Stromal cell of bone marrow (primary cell): ENCODE results near the gene MUC5B.
"Not testable (repeated sequence)": the region's sequence is repeated elsewhere in the genome, so short reads cannot be mapped to it uniquely, and the experiment has no call there.

Source experiments
- DNase-seq: peaks from one replicate; pipeline ENCODE4 v3.0.0-alpha.2; 2012; ENCODE audit warnings: low read depth

Gene MUC5B

DNA sequence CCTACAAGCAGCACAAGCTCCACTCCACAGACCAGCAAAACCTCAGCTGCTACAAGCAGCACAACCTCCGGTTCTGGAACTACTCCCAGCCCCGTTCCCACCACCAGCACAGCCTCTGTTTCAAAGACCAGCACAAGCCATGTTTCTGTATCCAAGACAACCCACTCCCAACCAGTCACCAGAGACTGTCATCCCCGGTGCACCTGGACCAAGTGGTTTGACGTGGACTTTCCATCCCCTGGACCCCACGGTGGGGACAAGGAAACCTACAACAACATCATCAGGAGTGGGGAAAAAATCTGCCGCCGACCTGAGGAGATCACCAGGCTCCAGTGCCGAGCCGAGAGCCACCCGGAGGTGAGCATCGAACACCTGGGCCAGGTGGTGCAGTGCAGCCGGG lies 33.0 kb upstream of the MUC5B start:
- DNase-seq, result not testable (repeated sequence)

DNA sequence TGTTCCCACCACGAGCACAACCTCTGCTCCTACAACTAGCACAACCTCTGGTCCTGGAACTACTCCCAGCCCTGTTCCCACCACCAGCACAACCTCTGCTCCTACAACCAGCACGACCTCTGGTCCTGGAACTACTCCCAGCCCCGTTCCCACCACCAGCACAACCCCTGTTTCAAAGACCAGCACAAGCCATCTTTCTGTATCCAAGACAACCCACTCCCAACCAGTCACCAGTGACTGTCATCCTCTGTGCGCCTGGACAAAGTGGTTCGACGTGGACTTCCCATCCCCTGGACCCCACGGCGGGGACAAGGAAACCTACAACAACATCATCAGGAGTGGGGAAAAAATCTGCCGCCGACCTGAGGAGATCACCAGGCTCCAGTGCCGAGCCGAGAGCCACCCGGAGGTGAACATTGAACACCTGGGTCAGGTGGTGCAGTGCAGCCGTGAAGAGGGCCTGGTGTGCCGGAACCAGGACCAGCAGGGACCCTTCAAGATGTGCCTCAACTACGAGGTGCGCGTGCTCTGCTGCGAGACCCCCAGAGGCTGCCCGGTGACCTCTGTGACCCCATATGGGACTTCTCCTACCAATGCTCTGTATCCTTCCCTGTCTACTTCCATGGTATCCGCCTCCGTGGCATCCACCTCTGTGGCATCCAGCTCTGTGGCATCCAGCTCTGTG lies 30.9 kb upstream of the MUC5B start:
- not testable (repeated sequence) for DNase-seq

DNA sequence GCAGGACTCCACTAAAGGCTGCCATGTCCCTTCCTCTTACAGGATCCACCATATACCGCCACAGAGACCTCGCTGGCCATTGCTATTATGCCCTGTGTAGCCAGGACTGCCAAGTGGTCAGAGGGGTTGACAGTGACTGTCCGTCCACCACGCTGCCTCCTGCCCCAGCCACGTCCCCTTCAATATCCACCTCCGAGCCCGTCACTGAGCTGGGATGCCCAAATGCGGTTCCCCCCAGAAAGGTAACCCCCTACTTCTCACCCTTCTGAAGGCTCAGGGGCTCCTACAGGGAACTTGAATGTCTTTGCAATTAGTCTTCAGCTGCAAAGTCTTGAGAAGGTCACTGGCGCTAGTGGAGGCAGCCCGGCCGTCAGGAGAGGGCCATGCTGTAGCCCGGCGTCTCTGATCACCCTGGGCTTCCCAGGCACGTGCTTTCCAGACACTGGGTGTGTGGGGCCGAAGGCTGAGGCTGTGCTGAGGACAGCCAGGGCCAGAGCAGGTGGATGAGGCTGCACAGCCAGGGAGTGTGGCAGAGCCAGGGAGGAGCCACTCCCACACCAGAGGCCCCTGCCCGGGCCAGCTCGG lies 30.0 kb upstream of the MUC5B start:
- DNase-seq, result no peak

DNA sequence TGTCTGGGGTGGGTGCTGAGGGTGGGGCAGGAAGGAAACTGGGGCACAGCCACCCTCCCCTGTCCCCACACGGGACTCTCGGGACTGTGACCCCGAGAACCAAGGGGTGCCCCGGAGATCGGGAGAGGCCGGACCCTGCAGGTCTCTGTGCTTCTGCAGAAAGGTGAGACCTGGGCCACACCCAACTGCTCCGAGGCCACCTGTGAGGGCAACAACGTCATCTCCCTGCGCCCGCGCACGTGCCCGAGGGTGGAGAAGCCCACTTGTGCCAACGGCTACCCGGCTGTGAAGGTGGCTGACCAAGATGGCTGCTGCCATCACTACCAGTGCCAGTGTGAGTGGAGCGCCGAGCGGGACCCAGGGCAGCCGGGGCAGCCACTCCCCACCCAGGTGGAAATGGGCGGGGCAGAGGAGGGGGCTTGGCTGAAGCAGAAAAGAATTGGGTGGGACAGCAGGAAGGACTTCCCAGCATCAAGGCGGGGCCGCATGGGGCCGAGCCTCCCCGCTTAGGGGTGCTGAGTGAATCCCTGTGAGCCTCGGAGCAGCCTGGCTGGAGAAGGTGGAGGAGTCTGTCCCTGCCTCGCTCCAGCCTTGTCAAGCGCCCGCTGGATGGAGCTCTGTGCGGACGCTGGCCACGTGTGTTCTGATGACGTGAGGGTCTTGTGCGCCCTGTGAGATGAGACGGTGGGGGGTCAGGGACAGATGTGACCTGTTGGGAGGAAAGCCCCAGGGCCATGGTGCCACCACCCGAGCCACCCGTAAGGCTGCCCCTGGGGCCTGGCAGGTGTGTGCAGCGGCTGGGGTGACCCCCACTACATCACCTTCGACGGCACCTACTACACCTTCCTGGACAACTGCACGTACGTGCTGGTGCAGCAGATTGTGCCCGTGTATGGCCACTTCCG lies 29.3 kb upstream of the MUC5B start:
- DNase-seq, result no peak

DNA sequence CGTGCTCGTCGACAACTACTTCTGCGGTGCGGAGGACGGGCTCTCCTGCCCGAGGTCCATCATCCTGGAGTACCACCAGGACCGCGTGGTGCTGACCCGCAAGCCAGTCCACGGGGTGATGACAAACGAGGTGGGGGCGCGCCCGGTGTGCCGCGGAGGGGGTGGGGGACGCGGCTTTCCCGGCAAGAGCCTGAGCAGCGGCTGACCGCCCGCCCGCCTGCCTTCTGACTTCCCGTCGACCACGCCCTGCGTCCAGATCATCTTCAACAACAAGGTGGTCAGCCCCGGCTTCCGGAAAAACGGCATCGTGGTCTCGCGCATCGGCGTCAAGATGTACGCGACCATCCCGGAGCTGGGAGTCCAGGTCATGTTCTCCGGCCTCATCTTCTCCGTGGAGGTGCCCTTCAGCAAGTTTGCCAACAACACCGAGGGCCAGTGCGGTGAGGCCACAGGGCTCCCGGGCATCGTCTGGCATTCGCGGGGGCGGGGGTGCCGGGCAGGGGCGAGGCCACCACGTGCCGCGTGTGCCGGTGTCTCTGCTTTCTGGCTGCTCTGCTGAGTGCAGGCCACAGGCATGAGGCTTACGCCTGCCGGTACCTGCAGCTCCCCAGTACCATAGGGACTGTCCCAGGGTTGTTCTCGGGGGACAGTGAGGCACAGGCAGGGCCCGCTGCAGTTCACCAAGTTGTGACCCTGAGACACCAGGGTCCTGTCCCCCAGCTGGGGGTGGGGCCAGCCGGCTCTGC lies 28.5 kb upstream of the MUC5B start:
- DNase-seq, result no peak

DNA sequence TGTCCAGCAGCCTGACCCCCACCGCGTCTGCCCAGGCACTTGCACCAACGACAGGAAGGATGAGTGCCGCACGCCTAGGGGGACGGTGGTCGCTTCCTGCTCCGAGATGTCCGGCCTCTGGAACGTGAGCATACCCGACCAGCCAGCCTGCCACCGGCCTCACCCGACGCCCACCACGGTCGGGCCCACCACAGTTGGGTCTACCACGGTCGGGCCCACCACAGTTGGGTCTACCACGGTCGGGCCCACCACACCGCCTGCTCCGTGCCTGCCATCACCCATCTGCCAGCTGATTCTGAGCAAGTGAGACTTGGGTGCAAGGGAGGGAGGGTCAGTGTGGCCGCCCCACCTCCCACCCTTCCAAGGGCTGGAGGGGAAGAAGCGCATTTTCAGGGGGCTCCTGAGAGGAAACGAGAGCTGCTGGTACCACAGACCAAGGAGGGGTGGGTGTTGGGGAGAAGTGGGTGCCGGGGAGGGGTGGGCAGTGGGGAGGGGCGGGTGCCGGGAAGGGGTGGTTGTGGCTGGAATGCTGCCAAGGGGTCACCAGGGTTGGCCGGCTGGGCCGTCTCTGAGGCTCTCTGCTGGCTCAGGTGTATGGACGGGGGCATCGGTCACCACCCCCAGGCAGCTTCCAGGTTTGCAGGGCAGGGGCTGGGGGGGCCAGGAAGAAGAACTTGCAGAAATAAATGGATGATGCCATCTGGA lies 27.7 kb upstream of the MUC5B start:
- DNase-seq, result no peak

DNA sequence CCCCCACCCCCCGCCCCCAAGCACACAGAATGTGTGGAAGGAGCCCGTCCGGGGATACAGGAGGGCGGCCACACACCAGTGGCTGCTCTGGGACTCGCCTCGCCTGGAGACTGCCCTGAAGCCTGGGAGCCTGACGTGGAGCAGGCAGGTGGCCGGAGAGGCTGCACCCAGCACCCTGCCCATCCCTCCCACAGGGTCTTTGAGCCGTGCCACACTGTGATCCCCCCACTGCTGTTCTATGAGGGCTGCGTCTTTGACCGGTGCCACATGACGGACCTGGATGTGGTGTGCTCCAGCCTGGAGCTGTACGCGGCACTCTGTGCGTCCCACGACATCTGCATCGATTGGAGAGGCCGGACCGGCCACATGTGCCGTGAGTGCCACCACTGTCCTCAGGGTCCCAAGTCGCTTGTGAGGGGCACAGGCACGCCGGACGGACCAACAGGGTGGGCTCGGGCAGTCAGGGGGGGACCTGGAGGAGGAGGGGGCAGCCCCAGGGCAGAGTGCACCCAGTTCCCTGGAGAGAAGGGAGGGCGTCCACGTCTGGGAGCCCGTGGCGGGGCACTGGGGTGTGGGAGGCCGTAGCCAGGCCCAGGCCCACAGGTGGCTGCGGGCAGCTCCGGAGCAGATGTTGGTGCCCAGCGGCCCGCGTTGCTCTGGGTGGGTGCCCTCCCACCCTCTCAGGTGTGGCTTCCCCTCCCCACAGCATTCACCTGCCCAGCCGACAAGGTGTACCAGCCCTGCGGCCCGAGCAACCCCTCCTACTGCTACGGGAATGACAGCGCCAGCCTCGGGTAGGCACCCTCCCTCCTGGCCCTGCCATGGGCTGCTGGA lies 27.0 kb upstream of the MUC5B start:
- no peak for DNase-seq

DNA sequence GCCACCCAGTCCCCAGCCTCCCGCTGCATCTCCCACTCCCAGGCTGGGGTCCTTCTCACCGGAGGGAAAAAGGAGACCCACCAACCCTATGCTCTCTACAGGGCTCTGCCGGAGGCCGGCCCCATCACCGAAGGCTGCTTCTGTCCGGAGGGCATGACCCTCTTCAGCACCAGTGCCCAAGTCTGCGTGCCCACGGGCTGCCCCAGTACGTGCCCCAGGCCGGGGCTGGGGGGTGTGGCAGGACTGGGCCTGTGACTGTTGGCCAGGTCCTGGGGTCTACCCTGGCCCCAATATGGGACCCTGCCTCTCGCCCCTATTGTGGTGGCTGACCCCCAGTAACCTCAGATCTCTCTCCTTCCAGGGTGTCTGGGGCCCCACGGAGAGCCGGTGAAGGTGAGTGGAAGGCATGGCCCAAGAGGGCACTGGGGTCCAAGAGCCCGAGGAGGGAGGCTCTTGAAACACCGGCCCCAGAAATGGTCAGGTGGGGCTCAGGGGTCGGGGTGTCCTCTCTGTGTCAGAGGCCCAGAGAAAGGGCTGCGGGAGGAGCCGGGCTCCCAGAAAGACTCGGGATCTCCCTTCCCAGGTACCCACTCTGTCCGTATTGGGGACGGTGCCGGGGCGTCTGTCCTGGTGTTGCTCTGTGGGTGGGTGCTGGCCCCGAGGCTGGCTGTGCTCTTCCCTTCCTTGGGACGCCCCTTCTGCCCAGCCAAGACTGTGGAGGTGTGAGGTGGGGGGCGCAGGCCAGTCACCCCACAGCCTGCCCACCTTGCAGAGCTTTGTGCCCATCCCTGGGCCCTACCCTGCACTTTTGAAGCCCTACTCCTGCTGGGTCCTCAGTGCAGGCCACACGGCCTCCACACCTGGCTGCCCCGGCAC lies 26.1 kb upstream of the MUC5B start:
- DNase-seq, result no peak

DNA sequence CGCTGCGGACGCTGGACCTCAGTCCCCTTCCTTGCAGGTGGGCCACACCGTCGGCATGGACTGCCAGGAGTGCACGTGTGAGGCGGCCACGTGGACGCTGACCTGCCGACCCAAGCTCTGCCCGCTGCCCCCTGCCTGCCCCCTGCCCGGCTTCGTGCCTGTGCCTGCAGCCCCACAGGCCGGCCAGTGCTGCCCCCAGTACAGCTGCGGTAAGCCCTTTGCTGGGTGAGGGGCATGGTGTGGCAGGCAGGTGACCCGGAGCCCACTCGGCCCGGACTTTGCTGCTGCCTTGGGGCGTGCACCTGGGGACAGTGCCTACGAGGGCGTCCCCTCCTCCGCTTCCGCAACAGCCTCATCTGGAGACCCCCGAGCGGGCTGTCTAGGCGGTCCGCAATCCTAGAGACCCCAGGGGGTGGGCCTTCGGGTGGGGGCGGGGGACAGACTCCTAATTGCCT lies 25.4 kb upstream of the MUC5B start:
- no peak for DNase-seq

DNA sequence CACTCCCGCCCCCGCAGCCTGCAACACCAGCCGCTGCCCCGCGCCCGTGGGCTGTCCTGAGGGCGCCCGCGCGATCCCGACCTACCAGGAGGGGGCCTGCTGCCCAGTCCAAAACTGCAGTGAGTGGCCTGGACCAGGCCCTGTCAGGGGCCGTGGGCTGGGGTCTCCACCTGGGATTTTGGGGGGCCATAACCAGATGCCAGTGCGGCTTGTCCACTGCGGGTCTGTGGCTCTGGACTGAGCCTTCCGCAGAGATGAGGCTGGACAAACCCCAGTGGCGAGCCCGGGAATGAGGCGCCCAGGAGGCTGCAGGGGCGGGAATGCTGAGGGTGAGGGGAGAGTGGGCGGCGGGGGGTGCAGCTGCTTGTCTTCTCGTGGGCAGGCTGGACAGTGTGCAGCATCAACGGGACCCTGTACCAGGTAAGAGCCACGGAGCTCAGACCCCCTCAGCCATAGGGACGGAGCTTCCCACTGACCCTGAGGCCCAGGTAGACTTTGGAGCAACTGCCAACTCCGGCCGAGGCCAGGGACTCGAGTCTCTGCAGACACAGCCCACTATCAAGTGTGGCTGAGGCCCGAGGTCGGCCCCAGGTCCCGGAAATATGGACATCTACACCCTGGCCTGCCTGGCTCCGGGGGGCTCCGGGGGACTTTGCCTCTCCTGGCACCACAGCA lies 24.8 kb upstream of the MUC5B start:
- no peak for DNase-seq

DNA sequence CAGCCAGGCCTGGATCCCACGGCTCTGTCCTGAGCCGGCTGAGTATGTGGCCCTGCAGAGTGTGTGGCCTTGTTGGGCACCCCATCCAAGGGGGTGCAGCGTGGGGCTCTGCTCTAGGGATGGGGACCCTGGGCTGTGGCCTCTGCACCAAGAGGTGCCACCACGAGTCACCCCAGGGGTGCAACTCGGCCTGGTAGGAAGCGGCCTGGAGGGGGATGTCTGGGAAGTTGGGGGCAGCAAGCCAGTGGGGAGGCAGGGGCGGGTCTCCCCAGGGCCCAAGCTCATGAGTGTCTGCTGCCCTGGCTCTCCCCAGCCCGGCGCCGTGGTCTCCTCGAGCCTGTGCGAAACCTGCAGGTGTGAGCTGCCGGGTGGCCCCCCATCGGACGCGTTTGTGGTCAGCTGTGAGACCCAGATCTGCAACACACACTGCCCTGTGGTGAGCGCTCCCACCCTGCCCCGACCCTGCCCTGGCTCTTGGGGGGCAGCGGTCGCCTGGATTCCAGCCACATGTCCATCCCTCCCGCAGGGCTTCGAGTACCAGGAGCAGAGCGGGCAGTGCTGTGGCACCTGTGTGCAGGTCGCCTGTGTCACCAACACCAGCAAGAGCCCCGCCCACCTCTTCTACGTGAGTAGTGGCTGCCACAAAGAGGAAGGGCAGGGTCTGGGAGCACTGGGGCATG lies 24.2 kb upstream of the MUC5B start:
- DNase-seq, result no peak

DNA sequence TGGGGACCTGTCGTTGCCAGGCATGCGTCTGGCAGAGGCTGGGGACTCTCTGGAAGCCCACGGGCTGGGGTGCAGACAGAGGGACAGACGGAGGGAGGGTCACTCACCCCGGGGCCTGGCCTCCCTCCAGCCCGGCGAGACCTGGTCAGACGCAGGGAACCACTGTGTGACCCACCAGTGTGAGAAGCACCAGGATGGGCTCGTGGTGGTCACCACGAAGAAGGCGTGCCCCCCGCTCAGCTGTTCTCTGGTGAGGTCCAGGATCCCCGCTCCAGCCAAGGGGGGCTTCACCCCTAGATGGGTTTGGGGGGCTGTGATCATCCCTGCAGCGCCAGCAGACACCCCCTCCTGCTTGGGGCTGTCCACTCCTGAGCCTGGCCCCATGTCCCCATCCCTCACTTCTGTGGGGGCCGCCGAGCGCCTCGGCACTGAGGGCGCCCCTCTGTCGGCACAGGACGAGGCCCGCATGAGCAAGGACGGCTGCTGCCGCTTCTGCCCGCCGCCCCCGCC lies 23.6 kb upstream of the MUC5B start:
- no peak for DNase-seq

DNA sequence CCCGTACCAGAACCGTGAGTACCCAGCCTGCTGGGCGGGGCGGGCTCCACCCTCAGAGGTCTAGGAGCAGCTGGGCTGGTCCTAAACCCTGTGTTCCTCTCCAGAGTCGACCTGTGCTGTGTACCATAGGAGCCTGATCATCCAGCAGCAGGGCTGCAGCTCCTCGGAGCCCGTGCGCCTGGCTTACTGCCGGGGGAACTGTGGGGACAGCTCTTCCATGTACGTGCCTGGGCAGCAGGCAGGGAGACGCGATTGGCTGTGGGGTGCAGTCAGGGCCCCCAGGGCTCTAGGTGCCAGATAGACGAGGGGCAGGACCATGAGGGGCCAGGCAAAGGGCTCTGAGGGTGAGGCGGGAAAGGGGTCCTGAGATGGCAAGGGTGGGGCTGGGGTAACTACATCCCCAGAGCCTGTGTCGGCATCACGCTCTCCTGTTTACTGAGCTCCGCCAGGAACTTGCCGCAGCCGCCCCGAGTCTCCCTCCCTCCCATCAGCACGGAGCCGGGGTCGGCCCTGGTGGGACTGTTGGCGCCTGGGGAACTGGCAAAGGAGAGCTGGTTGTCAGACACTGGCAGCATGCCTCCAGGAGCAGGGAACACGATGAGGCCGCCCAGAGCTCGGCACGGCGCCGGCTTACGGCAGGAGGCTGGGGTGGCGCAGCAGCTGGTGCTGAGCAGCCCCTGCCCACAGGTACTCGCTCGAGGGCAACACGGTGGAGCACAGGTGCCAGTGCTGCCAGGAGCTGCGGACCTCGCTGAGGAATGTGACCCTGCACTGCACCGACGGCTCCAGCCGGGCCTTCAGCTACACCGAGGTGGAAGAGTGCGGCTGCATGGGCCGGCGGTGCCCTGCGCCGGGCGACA lies 22.9 kb upstream of the MUC5B start:
- no peak for DNase-seq

DNA sequence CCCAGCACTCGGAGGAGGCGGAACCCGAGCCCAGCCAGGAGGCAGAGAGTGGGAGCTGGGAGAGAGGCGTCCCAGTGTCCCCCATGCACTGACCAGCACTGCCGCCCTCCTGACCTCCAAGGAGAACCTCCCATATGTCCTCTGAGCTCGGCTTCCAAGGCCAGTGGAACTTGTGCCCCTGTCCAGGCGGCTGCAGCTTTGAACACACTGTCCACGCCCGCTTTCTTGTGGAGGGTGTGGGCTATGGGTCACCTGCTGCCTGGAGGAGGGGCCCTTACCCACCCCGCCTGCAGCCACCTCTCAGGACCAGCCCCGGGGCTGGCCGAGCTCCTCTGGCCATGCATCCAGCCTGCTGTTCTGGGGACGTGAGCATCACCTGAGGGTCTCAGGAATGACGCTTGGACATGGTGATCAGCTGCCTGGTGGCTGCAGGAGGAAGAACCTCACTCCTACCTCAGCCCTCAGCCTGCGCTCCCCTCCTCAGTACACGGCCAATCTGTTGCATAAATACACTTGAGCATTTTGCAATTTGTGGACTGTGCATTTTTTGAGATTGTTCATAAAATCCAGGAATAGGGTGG lies 22.2 kb upstream of the MUC5B start:
- no peak for DNase-seq

DNA sequence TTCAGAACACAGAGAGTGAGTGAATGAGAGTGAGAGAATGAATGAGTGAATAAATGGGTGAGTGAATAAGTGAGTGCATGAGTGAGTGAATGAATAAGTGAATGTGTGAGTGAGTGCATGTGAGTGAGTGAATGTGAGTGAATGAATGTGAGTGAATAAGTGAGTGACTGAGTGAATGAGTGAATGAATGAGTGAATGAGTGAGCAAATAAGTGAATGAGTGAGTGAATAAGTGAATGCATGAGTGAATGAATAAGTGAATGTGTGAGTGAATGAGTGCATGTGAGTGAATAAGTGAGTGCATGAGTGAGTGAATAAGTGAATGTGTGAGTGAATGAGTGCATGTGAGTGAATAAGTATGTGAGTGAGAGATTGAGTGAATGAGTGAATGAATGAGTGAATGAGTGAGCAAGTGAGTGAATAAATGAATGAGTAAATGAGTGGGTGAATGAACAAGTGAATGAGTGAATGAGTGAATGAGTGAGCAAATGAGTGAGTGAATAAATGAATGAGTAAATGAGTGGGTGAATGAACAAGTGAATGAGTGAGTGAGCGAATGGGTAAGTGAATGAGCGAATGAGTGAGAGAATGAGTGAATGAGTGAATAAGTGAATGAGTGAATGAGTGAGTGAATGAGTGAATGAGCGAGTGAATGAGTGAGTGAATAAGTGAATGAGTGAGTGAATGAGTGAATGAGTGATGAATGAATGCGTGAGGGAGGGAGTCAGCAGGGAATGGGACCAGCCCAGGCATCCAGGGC lies 21.3 kb upstream of the MUC5B start:
- no peak for DNase-seq

DNA sequence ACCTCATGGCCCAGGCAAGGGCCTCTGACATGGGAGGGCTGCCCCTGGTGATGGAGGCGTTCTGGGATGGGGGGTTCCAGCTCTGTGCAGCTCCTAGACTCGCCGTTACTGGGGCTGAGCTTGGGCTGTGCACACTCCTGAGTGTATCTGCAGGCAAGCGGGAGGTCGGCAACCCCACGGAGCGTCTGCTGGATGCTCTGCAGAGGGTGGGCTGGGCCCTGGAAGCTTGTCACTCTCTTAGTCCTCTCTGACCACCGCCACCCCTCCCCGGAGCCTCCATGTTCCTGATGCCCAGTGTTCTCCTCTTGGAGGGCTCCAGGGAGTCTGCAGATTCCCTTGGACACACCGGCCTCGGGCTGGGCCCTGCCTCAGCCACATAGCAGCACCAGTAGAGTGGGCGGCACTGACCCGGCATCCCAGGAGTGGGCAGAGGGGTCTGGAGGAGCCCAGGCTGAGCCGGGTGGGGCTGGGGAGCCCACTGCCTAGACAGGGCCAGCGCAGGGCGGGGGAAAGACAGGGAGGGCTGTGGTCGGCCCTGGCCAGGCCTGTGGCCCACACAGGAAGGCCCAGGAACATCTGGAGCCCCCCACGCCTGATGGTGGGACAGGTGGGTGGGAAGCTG lies 20.6 kb upstream of the MUC5B start:
- DNase-seq, result no peak
